Neutrophil (primary cell): ENCODE measurements around the gene KLHL15.
A peak's percentile ranks its signal among the peaks of the same experiment; 100 is the strongest.

Experiments used
- H3K27ac ChIP-seq: fragments of 200-600 bp; sonication (generic); 2 replicates; pipeline ENCODE4 v1.5.1; 2016; ENCODE audit warnings: mild to moderate bottlenecking, moderate library complexity
- H3K27me3 ChIP-seq: fragments of 200-600 bp; sonication (generic); 2 replicates; pipeline ENCODE4 v1.6.0; 2016; ENCODE audit warnings: mild to moderate bottlenecking
- H3K36me3 ChIP-seq: fragments of 200-600 bp; sonication (generic); 2 replicates; pipeline ENCODE4 v1.5.1; 2017
- H3K4me1 ChIP-seq, 2 experiments: fragments of 200-600 bp in 1 of 2; sonication (generic) in 1 of 2; 1 replicate in 1 of 2; 2 replicates in 1 of 2; pipeline versions ENCODE4 v1.5.1 to v1.6.1; 2013 to 2016; ENCODE audit warnings: low read depth in 1 of 2, low read length in 1 of 2, mild to moderate bottlenecking in 1 of 2, moderate library complexity in 1 of 2; ENCODE audit not compliant: control insufficient read depth in 1 of 2, insufficient read depth in 1 of 2
- H3K4me3 ChIP-seq, 2 experiments: fragments of 200-600 bp in 1 of 2; sonication (generic) in 1 of 2; 1 replicate in 1 of 2; 2 replicates in 1 of 2; pipeline ENCODE4 v1.5.1; 2013 to 2016; ENCODE audit warnings: low read depth in 1 of 2, low read length in 1 of 2, mild to moderate bottlenecking in 1 of 2, moderate library complexity in 1 of 2
- H3K9me3 ChIP-seq: fragments of 200-600 bp; sonication (generic); 2 replicates; pipeline ENCODE4 v1.5.1; 2016
- TF ChIP-seq, protein P1 (sequence below): fragments of 200-600 bp; sonication (generic); IDR thresholded peaks from 2 replicates; pipeline ENCODE4 v1.5.1; 2016; ENCODE audit warnings: antibody characterized with exemption

KLHL15 gene

GRCh38 chrX:23952984-23953907, 73.7 kb downstream of the KLHL15 start:
- Histone ChIP-seq H3K27me3 (no peaks in the 10 kb centered on the region), H3K9me3 (no peaks in the 10 kb centered on the region), H3K36me3 (no peaks in the 10 kb centered on the region), H3K4me3 (peak overlapping the region; percentile 18 to 46), H3K27ac (peak overlapping the region; percentile 78), H3K4me1 (peaks cover 11 to 13% of the 10 kb centered on the region in 2 experiments)
- TF ChIP-seq, protein P1, sequence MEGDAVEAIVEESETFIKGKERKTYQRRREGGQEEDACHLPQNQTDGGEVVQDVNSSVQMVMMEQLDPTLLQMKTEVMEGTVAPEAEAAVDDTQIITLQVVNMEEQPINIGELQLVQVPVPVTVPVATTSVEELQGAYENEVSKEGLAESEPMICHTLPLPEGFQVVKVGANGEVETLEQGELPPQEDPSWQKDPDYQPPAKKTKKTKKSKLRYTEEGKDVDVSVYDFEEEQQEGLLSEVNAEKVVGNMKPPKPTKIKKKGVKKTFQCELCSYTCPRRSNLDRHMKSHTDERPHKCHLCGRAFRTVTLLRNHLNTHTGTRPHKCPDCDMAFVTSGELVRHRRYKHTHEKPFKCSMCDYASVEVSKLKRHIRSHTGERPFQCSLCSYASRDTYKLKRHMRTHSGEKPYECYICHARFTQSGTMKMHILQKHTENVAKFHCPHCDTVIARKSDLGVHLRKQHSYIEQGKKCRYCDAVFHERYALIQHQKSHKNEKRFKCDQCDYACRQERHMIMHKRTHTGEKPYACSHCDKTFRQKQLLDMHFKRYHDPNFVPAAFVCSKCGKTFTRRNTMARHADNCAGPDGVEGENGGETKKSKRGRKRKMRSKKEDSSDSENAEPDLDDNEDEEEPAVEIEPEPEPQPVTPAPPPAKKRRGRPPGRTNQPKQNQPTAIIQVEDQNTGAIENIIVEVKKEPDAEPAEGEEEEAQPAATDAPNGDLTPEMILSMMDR: no peak

GRCh38 chrX:23952391-23952790, 74.6 kb downstream of the KLHL15 start:
- Histone ChIP-seq H3K9me3 (no peaks in the 10 kb centered on the region), H3K4me3 (no peak overlapping the region), H3K4me1 (peaks cover 11 to 13% of the 10 kb centered on the region in 2 experiments), H3K36me3 (no peaks in the 10 kb centered on the region), H3K27ac (peak overlapping the region; percentile 78), H3K27me3 (no peaks in the 10 kb centered on the region)
- TF ChIP-seq, protein P1: no peak

DNA sequence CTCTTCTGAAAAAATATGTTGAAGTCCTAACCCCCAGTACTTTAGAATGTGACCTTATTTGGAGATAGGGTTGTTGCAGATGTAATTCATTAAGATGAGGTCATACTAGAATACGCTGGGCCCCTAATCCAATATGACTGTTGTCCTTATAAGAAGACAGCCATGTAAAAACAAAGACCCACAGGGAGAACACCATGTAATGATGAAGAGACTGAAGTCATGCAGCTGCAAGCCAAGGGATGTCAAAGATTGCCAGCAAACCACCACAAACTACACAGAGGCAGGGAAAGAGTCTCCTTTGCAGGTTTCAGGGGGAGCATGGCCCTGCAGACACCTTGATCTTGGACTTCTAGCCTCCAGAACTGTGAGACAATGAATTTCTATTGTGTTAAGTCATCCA, 81.8 kb downstream of the KLHL15 start:
- Histone ChIP-seq H3K27me3 (no peaks in the 10 kb centered on the region), H3K4me3 (no peak overlapping the region), H3K36me3 (no peaks in the 10 kb centered on the region), H3K27ac (no peak overlapping the region), H3K4me1 (no peaks in the 10 kb centered on the region), H3K9me3 (no peaks in the 10 kb centered on the region)
- TF ChIP-seq, protein P1: no peak

GRCh38 chrX:23944234-23944633, 82.8 kb downstream of the KLHL15 start:
- TF ChIP-seq, protein P1: no peak

DNA sequence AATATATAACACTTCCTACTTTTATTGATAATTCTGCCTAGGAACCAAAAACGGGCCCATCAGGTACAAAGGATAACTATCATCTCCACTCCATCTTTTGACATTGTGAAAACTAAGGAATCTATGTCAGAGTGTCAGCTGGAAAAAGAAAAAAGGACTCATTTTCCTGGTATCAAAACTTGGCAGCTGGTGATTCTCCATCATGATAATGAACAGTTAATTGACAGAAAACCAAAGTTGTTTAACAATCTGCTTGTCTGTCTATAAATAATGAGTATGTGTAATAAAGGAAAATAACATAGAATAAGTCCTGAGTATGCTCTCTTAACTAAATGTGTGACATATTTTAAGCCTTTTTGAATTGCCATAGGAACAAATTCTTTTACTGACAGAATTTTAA, 87.8 kb downstream of the KLHL15 start:
- TF ChIP-seq, protein P1: no peak
- Histone ChIP-seq H3K4me1 (no peaks in the 10 kb centered on the region), H3K9me3 (no peaks in the 10 kb centered on the region), H3K27me3 (no peaks in the 10 kb centered on the region), H3K27ac (no peak overlapping the region), H3K4me3 (no peak overlapping the region), H3K36me3 (no peaks in the 10 kb centered on the region)

More at GRCh38 chrX:23944234-23944633, 82.8 kb downstream of the KLHL15 start:
- Histone ChIP-seq H3K27ac (no peak overlapping the region), H3K36me3 (no peaks in the 10 kb centered on the region), H3K4me1 (no peaks in the 10 kb centered on the region), H3K9me3 (no peaks in the 10 kb centered on the region), H3K27me3 (no peaks in the 10 kb centered on the region), H3K4me3 (no peak overlapping the region)
